Activated CD8-positive, alpha-beta memory T cell treated with anti-CD3 and anti-CD28 coated beads, Interleukin-2, amount 50 U/mL, for 1 hour (primary cell): Measurements from ENCODE around the gene CYP2C18.
"Not testable (repeated sequence)": the region's sequence is repeated elsewhere in the genome, so short reads cannot be mapped to it uniquely, and the experiment has no call there.

Experiments
- DNase-seq: peaks from one replicate; pipeline ENCODE4 v3.0.0-alpha.2; 2020; ENCODE audit errors: extremely low read depth

CYP2C18 gene

DNA sequence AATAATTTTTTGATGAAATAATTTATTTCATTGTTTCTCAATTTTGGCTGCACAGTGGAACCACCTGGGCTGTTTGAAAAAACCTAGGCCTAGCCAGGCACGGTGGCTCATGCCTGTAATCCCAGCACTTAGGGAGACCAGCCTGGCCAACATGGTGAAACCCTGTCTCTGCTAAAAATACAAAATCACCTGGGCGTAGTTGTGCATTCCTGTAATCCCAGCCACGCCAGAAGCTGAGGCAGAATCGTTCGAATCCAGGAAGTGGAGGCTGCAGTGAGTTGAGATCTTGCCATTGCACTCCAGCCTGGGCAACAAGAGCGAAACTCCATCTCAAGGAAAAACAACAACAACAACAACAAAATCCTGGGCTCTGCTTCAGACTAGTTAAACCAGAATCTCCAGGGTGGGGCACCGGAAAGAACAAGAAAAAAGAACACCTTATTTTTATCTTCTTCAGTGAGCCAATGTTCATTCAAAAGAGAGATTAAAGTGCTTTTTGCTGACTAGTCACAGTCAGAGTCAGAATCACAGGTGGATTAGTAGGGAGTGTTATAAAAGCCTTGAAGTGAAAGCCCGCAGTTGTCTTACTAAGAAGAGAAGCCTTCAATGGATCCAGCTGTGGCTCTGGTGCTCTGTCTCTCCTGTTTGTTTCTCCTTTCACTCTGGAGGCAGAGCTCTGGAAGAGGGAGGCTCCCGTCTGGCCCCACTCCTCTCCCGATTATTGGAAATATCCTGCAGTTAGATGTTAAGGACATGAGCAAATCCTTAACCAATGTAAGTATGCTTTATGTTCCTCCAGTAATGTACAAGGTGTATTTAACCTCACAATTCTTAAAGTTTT lies at the start of gene CYP2C18:
Gene CYP2C18 (plus strand): TSS at position 516 of the 841 bp plus-strand sequence. CDS start 91 bp downstream, at position 607.
- no peak for DNase-seq

DNA sequence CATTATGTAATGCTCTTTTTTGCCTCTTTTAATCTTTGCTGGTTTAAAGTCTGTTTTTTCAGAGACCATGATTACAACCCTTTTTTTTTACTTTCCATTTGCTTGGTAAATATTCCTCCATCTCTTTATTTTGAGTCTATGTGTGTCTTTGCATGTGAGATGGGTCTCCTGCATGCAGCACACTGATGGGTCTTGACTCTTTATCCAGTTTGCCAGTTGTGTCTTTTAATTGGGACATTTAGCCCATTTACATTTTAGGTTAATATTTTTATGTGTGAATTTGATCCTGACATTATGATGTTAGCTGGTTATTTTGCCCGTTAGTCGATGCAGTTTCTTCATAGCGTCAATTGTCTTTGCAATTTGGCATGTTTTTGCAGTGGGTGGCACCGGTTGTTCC lies 45.4 kb upstream of the CYP2C18 start:
- DNase-seq, result not testable (repeated sequence)

- DNase-seq, result no peak
These were observed 43.6 kb upstream of the CYP2C18 start for GRCh38 chr10:94639902-94640301.

- DNase-seq, result no peak
These were observed 43.0 kb upstream of the CYP2C18 start for GRCh38 chr10:94640562-94640961.

GRCh38 chr10:94641480-94641879 lies 42.0 kb upstream of the CYP2C18 start:
- no peak for DNase-seq

- DNase-seq, result no peak
These were observed 39.2 kb upstream of the CYP2C18 start for GRCh38 chr10:94644352-94644751.

DNA sequence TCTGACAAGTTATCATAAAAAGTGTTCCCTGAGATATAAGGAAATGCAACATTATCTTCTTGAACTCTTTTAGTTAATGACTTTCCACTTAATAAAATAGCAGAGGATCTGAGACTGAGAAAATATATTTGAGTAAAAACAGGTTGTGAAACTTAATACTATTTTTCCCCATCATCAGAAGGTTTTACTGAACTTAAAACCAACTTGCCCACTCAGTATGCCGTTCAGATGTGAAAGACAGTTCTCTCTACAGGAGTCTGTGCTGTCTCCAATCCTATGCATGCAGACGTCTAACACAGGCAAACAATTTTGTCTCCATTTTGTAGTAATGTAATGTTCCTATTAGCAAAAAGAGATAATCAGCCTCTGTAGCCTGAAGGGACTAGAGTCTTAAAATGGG lies 38.2 kb upstream of the CYP2C18 start:
- no peak for DNase-seq

DNA sequence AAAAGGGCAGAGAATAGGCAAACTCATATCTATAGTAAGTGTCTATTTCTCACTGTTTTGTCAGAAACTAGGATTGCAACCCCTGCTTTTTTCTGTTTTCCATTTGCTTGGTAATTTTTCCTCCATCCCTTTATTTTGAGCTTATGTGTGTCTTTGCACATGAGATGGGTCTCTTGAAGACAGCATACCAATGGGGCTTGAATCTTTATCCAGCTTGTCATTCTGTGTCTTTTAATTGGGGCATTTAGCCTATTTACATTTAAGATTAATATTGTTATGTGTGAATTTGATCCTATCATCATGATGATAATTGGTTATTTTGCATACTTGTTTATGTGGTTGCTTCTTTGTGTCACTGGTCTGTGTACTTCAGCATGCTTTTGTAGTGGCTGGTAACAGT lies 28.3 kb upstream of the CYP2C18 start:
- DNase-seq, result not testable (repeated sequence)

DNA sequence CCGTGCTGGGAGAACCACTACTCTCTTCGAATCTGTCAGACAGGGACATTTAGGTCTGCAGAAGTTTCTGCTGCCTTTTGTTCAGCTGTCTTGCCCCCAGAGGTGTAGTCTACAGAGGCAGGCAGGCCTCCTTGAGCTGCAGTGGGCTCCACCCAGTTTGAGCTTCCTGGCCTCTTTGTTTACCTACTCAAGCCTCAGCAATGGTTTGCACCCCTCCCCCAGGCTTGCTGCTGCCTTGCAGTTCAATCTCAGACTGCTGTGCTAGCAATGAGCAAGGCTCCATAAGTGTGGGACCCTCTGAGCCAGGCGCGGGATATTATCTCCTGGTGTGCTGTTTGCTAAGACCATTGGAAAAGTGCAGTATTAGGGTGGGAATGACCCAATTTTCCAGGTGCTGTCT lies 20.5 kb upstream of the CYP2C18 start:
- DNase-seq, result not testable (repeated sequence)

DNA sequence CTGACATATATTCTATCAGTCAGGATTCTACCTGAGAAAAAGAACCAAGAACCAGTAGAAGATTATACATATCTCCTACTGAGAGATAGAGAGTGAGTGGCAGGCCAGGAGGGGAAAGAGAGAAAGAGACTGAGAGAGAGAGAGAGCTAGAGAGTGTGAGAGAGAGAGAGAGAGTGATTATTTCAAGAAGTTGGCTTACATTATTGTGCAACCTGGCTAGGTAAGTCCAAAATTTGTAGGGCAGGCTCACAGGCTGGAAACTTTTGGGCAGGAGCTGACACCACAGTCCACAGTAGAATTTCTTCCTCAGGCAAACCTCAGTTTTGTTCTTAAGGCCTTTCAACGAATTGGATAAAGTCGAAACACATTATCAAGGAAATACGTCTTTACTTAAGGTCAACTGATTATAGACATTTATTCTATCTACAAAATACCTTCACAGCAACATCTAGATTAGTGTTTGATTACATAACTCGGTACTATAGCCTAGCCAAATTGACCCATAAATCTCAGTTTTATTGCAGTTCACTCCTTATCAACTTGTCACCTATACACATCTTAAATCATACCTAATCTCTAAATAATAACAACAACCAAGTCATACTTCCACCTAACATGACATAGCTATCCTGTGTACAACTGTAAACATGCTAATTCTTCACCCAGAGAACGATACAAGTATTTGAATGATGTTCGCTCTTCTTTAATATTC lies 17.0 kb upstream of the CYP2C18 start:
- DNase-seq, result no peak

DNA sequence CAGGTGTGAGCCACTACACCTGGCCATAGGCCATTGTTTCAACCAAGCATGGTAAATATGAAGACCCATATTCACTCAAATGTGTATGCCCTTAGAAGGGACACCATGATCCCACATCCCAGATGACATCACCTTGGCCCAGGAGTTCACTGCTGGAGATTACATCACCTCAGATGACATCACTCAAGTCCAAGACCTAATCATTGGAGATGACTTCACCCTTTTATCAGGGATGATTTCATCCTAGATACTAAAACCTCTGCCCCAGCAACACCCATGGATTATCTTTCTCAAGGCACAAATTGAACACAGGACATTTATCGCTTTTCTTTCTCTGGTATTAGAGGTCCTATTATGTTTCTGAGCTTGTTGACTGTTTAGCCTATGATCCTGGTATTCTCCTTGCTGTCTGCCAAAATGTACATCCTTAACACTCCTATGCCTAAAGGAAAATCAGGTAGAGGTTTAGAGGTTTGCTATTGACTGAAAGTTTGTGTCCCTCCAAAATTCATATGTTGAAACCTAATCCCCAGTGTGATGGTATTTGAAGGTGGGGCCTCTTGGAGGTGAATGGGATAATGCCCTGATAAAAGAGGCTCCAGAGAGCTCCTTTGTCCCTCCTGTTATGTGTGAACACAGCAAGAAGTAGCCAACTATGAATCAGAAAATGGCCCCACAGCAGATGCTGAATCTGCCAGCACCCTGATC lies 9.8 kb upstream of the CYP2C18 start:
- DNase-seq, result no peak

DNA sequence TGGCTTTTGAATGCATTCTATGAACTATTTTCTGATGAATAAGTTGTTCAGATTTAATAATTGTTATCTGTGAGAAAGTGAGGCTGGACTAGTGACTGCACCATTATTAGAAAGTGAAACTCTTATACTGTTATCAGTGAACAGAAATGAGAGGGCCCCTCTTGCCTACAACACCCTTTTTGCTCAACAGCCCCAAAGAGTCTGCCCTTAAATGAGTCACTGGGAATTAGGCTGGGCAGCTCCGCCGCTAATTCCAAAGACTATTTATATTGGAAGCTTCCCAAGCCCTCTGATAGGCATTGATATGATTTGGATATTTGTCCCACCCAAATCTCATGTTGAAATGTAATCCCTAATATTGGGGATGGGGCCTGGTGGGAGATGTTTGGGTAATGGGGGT lies 7.0 kb upstream of the CYP2C18 start:
- DNase-seq, result no peak

DNA sequence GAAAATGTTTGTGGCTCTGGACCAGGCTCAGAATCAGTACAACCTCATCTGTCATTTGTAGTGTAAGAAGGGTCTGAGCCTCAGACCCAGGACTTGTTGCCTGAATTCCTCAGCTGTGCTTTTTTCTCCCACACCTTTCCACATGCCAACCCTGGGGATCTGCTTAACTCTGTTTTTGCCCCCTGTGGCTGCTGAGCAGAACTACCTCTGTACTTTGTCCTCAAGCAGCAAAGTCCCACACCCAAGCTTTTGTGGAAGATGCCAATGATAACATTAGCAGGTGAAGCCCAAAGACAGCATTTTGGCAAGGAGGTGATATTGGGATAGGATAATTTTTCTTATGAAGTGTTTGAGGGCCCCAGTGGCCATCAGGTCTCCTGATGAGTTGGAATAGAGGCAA lies 5.8 kb upstream of the CYP2C18 start:
- no peak for DNase-seq

DNA sequence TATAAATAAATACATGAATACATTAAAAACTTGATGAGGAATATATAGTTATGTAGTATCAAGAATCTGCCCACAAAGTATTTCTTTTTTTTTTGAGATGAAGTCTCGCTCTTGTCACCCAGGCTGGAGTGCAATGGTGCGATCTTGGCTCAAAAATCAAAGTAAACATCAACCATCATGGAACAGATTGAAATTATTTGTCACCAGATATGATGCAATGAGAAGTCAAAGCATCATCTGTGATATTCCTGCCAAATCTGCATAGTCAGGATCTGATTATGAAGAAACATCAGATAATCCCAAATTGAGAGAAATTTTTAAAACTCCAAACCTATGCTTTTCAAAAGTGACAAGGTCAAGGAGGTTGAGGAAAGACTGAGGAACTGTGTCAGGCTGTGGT lies 5.1 kb upstream of the CYP2C18 start:
- no peak for DNase-seq

DNA sequence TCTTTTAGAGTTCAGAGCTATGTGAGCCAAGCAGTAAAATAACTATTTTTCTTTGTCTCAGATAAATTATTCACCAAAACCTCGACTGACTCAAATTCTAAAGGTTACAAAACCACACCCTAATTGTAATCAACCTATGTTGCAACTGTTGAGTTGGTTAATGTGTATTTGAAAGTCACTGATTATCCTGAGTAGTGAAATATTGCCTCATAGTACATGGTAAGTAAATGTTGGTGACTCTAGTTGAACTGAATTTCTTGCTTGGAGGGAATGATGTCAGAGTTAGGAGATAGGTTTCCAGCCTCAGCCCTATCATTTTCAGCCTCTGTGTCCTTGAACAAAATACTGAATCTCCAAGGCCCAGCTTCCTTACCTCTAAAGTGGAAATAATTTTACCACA lies 3.0 kb upstream of the CYP2C18 start:
- DNase-seq, result no peak

DNA sequence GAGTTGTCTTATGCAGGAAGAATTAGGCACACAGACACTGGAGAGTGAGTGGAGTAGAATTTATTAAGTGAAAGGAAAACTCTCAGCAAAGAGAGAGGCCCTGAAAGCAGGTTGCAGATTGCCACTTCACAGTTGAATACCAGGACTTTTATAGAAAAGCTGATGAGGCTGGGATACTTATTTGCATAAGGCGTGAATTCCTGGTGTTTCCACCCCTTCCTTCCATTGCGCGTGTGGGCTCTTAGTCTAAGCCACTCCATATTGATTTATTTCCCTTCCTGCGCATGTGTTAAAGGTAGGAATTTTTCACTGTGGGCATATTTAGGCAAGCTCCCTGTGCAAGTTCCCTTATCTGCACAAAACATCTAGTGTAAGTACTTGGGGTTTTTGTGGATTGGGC lies 893 bp upstream of the CYP2C18 start:
- not testable (repeated sequence) for DNase-seq

GRCh38 chr10:94687625-94688248 lies 4.2 kb downstream of the CYP2C18 start:
- DNase-seq, result no peak

GRCh38 chr10:94706089-94706488 lies 22.6 kb downstream of the CYP2C18 start:
- DNase-seq, result no peak

DNA sequence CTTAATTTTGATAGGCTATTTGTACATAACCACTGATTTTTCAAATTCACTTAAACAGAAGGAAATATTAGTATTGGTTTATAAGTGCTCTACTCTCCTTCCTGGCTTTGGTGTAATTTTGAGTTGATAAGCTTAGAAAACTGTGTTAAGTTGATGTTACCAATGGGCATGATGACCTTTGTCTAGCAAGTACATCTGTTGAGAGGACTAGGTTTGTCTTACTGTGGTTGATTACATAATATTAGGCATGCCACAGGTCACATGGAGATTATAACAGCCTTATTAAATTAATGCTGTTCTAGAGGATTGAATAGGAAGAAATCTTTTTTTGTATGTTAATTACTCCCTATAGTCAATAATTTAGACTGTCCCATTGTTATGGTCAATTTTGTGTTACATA lies 27.0 kb downstream of the CYP2C18 start:
- DNase-seq, result no peak

- no peak for DNase-seq
These were observed 42.3 kb downstream of the CYP2C18 start for GRCh38 chr10:94725871-94726270.

- no peak for DNase-seq
These were observed 51.7 kb downstream of the CYP2C18 start for GRCh38 chr10:94735197-94735596.

DNA sequence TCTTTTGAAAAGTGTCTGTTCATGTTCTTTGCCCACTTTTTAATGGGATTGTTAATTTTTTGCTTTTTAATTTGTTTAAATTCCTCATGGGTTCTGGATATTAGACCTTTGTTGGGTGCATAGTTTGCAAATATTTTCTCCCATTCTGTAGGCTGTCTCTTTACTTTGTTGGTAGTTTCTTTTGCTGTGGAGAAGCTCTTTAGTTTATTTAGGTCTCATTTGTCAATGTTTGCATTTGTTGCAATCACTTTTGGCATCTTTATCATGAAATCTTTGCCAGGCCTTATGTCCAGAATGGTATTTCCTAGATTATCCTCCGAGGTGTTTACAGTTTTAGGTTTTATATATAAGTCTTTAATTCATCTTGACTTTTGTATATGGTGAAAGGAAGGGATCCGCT lies 55.1 kb downstream of the CYP2C18 start:
- DNase-seq, result no peak
